SH-SY5Y (cell line): ENCODE data around the gene ABCD3.

ENCODE experiments used
- GATA2 ChIP-seq: IDR thresholded peaks from 2 replicates; pipeline ENCODE4 v1.6.1; 2011; ENCODE audit warnings: mild to moderate bottlenecking, low read depth, low read length
- GATA3 ChIP-seq: IDR thresholded peaks from 2 replicates; pipeline ENCODE4 v1.6.1; 2011; ENCODE audit warnings: low read depth, mild to moderate bottlenecking, low read length, moderate library complexity

DNA sequence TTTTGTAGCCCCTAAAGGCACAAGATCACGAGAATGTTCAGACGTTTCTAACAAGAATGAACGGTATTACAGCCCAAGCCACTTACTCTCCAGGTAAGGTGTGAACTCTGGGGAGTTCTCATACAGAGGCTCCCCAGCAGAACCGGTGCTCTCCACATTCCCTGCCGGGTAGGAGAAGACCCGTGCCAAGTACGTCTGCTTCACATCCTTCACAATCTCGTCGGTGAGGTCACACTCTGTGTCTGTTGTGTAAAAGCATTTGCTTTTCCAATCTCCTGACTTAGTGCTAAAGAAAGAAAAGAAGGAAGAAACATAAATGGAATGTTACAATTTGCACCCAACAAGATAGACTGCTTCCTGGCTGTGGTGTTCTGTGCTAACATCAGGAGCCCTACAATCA lies 117.7 kb downstream of the ABCD3 start:
- TF ChIP-seq GATA2 (no peak), GATA3 (no peak)
